ENCODE data around the gene MYBBP1A. TPM values are rescaled to one million over a fixed set of nuclear protein-coding genes. Genes with fewer than 3 reads are reported as not detected.
A peak's percentile ranks its signal among the peaks of the same experiment; 100 is the strongest.

The MYBBP1A gene
- total and polyA plus RNA-seq, 2 of the 8 experiments (the other 6 are each of a cell fraction or from before 2014, with no cell fraction given): 46.8 to 151 TPM

- Histone ChIP-seq H3K14ac (ENCODE audit: insufficient read length) (no peak overlapping the region), H4K8ac (ENCODE audit: extremely low read depth, insufficient read depth, low read length) (no peak overlapping the region), H3K4ac (replicated peaks; ENCODE audit: insufficient read length, low read depth, low read length) (no peak overlapping the region), H3K36me3 (ENCODE audit: control insufficient read depth in 2 of 4, insufficient read depth in 4 of 4, low read length in 3 of 4) (no peaks in the 10 kb centered on the region), H3K27me3 (replicated peaks in 1 of 4; ENCODE audit: control insufficient read depth in 3 of 4, extremely low read depth in 1 of 4, insufficient read depth in 3 of 4, low read length in 3 of 4) (0 out of 7 replicates have a peak, but pooled peaks cover 0 to 2% (median 0%) of the 10 kb centered on the region in 4 experiments), H3K9me3 (ENCODE audit: insufficient read depth in 2 of 2, low read depth in 1 of 2, low read length in 1 of 2) (no peaks in the 10 kb centered on the region), H2BK5ac (ENCODE audit: low read depth, low read length) (peak overlapping the region; percentile 75; the same call in 1 of the 2 replicates), H4K5ac (ENCODE audit: insufficient read length, low read depth, low read length) (no peak overlapping the region), H3K23me2 (ENCODE audit: low read depth, low read length) (peaks cover 2% of the 10 kb centered on the region; the same call in 1 of the 2 replicates), H3K23ac (ENCODE audit: insufficient read length) (no peak overlapping the region), H2AK5ac (ENCODE audit: low read depth, low read length) (peak overlapping the region; percentile 45; the same call in 1 of the 2 replicates), H2BK15ac (ENCODE audit: low read length) (0 out of 2 replicates have a peak overlapping the region, but pooled peaks have one; percentile 83), H4K91ac (replicated peaks; ENCODE audit: insufficient read length, low read length) (peak overlapping the region; percentile 75), H2BK120ac (replicated peaks; ENCODE audit: low read depth, low read length) (peak overlapping the region; percentile 18), H3K4me1 (replicated peaks in 1 of 4; ENCODE audit: control insufficient read depth in 3 of 4, insufficient read depth in 4 of 4, low read length in 3 of 4) (peaks cover 4 to 32% (median 24%) of the 10 kb centered on the region in 4 experiments), H3K79me2 (ENCODE audit: control insufficient read depth in 1 of 2, insufficient read depth in 2 of 2, low read length in 2 of 2) (no peaks in the 10 kb centered on the region), H3K9ac (replicated peaks in 1 of 4; ENCODE audit: extremely low read depth in 1 of 4, low read depth in 3 of 4, low read length in 3 of 4) (no peak overlapping the region), H3K4me2 (ENCODE audit: insufficient read depth in 1 of 2, low read depth in 2 of 2, low read length in 2 of 2) (peak overlapping the region; percentile 69 to 80), H2BK20ac (ENCODE audit: low read length) (peak overlapping the region; percentile 97; the same call in 1 of the 2 replicates), H3K4me3 (ENCODE audit: extremely low read depth in 1 of 4, insufficient read depth in 2 of 4, low read depth in 3 of 4, low read length in 4 of 4) (peak overlapping the region in 2 of 4 experiments; percentile 23 to 40; a peak in 4 of 8 replicates), H2AFZ (ENCODE audit: low read length) (peak overlapping the region; percentile 36), H3K56ac (replicated peaks; ENCODE audit: insufficient read length, low read depth, low read length) (no peak overlapping the region), H3K79me1 (ENCODE audit: low read depth, low read length) (no peaks in the 10 kb centered on the region), H3K27ac (ENCODE audit: low read depth, low read length) (peak overlapping the region; percentile 8; the same call in 1 of the 2 replicates), H2BK12ac (ENCODE audit: low read depth, low read length) (peak overlapping the region; percentile 95; the same call in 1 of the 2 replicates), H4K20me1 (replicated peaks in 1 of 2; ENCODE audit: control insufficient read depth in 1 of 2, insufficient read depth in 2 of 2, low read length in 2 of 2) (no peaks in the 10 kb centered on the region), H3K18ac (ENCODE audit: extremely low read depth, low read length) (peak overlapping the region; percentile 40)
- ChIA-PET CTCF (ENCODE audit: partially characterized antibody) (interaction anchor here (1.1 to 10.1 kb wide), 9 partner anchors 9 to 39 kb away, joined by 3 to 77 read pairs (median 5); partner anchors contain the start of genes GGT6 and SMTNL2), POLR2A (ENCODE audit: partially characterized antibody) (interaction anchor here (0.7 to 2.1 kb wide), 10 partner anchors 10 to 109 kb away, joined by 3 to 11 read pairs (median 3); no protein-coding TSS in a partner anchor)
- WGBS, 2 experiments (ENCODE audit: extremely low coverage in 1 of 2, insufficient coverage in 1 of 2, insufficient read length in 1 of 2, insufficient replicate concordance in 2 of 2, low coverage in 1 of 2, low lambda C conversion rate in 2 of 2, missing lambda C conversion rate in 1 of 2): 36% methylated on average over 18 of the region's 25 CpGs; no CpG with 5 or more reads in 1 of the 2 experiments
- DNase-seq (ENCODE audit: low read depth in 1 of 2, low spot score in 2 of 2) (peak; percentile 70 to 76), FAIRE-seq (peak; percentile 74)
- no peak for TF ChIP-seq SP4 (IDR thresholded peaks at IDR 0.05; ENCODE audit: low read length)
- peak; percentile 38 for TF ChIP-seq TAF7 (optimal IDR thresholded peaks at IDR 0.05; ENCODE audit: borderline replicate concordance, low read depth, low read length)
- no peak for TF ChIP-seq E2F6 (IDR thresholded peaks at IDR 0.05)
- TF ChIP-seq SP1 (IDR thresholded peaks at IDR 0.05; ENCODE audit: low read depth, low read length): peak; percentile 71; the same call in 1 of the 2 replicates
- TF ChIP-seq ATF2 (IDR thresholded peaks at IDR 0.05; ENCODE audit: low read length): no peak
- TF ChIP-seq YY1 (IDR thresholded peaks at IDR 0.05; ENCODE audit: low read depth, low read length): 0 out of 2 replicates have a peak, but pooled peaks have one; percentile 13
- TF ChIP-seq TCF12 (IDR thresholded peaks at IDR 0.05; ENCODE audit: low read depth, low read length): 0 out of 2 replicates have a peak, but pooled peaks have one; percentile 18
- peak; percentile 54 to 69; a peak in 2 of 4 replicates for TF ChIP-seq SIN3A (conservative IDR thresholded peaks at IDR 0.05 in 1 of 2, IDR thresholded peaks at IDR 0.05 in 1 of 2; ENCODE audit: low read depth in 1 of 2, low read length in 2 of 2)
These were observed 44.5 kb upstream of the MYBBP1A start for GRCh38 chr17:4599505-4600281.
